OCI-LY3 (cell line): ENCODE results near the gene PCBP1.
"Not testable (repeated sequence)": the region's sequence is repeated elsewhere in the genome, so short reads cannot be mapped to it uniquely, and the experiment has no call there.

Experiments used
- H2AFZ ChIP-seq: fragments of 200-600, 300-600 bp; shearing (Covaris generic); 2 replicates; pipeline ENCODE4 v1.6.0; 2014; ENCODE audit warnings: antibody characterized with exemption, low read depth, low read length
- H3K27ac ChIP-seq: fragments of 200-600, 300-600 bp; sonication (generic); 2 replicates; pipeline ENCODE4 v1.5.1; 2014; ENCODE audit warnings: mild to moderate bottlenecking, low read length, moderate library complexity, mixed read lengths
- H3K27me3 ChIP-seq: fragments of 200-600, 300-600 bp; sonication (generic); 2 replicates; pipeline ENCODE4 v1.6.1; 2014; ENCODE audit warnings: low read depth, low read length, mixed read lengths
- H3K36me3 ChIP-seq: fragments of 200-600, 300-600 bp; sonication (generic); replicated peaks from 2 replicates; pipeline ENCODE3; 2014; ENCODE audit warnings: low read depth, low read length, mixed read lengths
- H3K4me1 ChIP-seq: fragments of 300-600, 200-600 bp; sonication (generic); 2 replicates; pipeline ENCODE4 v1.6.1; 2014; ENCODE audit warnings: low read length, mixed read lengths
- H3K4me2 ChIP-seq: fragments of 200-600, 300-600 bp; sonication (generic); 2 replicates; pipeline ENCODE4 v1.6.1; 2014; ENCODE audit warnings: low read length, mixed read lengths
- H3K4me3 ChIP-seq: fragments of 300-600, 200-600 bp; sonication (generic); 2 replicates; pipeline ENCODE4 v1.5.1; 2014; ENCODE audit warnings: antibody characterized with exemption, mild to moderate bottlenecking, low read length, moderate library complexity
- H3K79me2 ChIP-seq: fragments of 300-600, 200-600 bp; shearing (Covaris generic); 2 replicates; pipeline ENCODE4 v1.6.1; 2014; ENCODE audit warnings: mild to moderate bottlenecking, low read length, mixed read lengths
- H3K9ac ChIP-seq: fragments of 300-600, 200-600 bp; shearing (Covaris generic); 2 replicates; pipeline ENCODE4 v1.6.0; 2014; ENCODE audit warnings: mild to moderate bottlenecking, low read length, moderate library complexity
- H3K9me3 ChIP-seq: fragments of 200-600, 300-600 bp; shearing (Covaris generic); 2 replicates; pipeline ENCODE4 v1.6.1; 2014; ENCODE audit warnings: low read length, mixed read lengths; ENCODE audit not compliant: insufficient read depth
- H4K20me1 ChIP-seq: fragments of 200-600, 300-600 bp; sonication (generic); 2 replicates; pipeline ENCODE4 v1.6.1; 2016; ENCODE audit warnings: low read length, mixed read lengths; ENCODE audit not compliant: insufficient read depth
- EZH2phosphoT487 ChIP-seq: fragments of 200-600 bp; shearing (Covaris generic); IDR thresholded peaks from 2 replicates; pipeline ENCODE4 v1.6.1; 2018; ENCODE audit warnings: antibody characterized with exemption, mixed run types, low read depth
- TF ChIP-seq, protein P1 (sequence below): fragments of 200-600, 300-600 bp; sonication (generic); IDR thresholded peaks from 2 replicates; pipeline ENCODE4 v1.5.1; 2014; ENCODE audit warnings: antibody characterized with exemption, low read length, low read depth

The PCBP1 gene

GRCh38 chr2:70046534-70046933 is 40.7 kb upstream of the PCBP1 start:
- peaks cover 18% of the 10 kb centered on the region for H3K36me3 ChIP-seq
- H3K9ac ChIP-seq, result no peak overlapping the region
- H3K27me3 ChIP-seq, result no peaks in the 10 kb centered on the region
- no peaks in the 10 kb centered on the region for H4K20me1 ChIP-seq
- H3K9me3 ChIP-seq, result no peaks in the 10 kb centered on the region
- no peak overlapping the region for H3K4me2 ChIP-seq
- no peak overlapping the region for H2AFZ ChIP-seq
- no peak overlapping the region for H3K4me3 ChIP-seq
- H3K79me2 ChIP-seq, result no peaks in the 10 kb centered on the region
- no peak for TF ChIP-seq EZH2phosphoT487
- TF ChIP-seq, protein P1, sequence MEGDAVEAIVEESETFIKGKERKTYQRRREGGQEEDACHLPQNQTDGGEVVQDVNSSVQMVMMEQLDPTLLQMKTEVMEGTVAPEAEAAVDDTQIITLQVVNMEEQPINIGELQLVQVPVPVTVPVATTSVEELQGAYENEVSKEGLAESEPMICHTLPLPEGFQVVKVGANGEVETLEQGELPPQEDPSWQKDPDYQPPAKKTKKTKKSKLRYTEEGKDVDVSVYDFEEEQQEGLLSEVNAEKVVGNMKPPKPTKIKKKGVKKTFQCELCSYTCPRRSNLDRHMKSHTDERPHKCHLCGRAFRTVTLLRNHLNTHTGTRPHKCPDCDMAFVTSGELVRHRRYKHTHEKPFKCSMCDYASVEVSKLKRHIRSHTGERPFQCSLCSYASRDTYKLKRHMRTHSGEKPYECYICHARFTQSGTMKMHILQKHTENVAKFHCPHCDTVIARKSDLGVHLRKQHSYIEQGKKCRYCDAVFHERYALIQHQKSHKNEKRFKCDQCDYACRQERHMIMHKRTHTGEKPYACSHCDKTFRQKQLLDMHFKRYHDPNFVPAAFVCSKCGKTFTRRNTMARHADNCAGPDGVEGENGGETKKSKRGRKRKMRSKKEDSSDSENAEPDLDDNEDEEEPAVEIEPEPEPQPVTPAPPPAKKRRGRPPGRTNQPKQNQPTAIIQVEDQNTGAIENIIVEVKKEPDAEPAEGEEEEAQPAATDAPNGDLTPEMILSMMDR, result no peak
- H3K4me1 ChIP-seq, result peaks cover 6% of the 10 kb centered on the region
- no peak overlapping the region for H3K27ac ChIP-seq

DNA sequence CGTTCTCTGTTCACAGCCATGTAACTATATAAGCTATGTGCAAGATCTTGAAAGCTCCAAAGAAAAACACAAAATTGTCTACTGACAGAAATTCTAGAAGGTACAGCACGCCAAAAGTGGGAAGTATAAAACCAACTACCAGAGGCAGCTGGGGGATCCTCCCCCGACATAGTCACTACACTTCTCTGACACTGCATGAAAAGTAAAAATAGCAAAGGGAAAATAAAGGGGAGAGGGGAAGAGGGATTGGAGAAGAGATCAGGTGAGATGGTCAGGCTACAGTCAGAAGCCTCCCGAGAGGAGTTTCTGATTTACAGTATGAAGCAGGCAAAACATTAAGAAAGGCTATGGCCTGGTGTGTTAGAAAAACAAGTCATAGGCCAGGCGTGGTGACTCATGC is 39.8 kb upstream of the PCBP1 start:
- Histone ChIP-seq H3K4me3 (no peak overlapping the region), H3K9ac (no peak overlapping the region), H3K4me2 (no peak overlapping the region), H3K4me1 (peaks cover 6% of the 10 kb centered on the region), H3K36me3 (peaks cover 18% of the 10 kb centered on the region), H3K27me3 (no peaks in the 10 kb centered on the region), H4K20me1 (no peaks in the 10 kb centered on the region), H3K27ac (no peak overlapping the region), H2AFZ (no peak overlapping the region), H3K9me3 (no peaks in the 10 kb centered on the region), H3K79me2 (no peaks in the 10 kb centered on the region)
- TF ChIP-seq, protein P1, result no peak

DNA sequence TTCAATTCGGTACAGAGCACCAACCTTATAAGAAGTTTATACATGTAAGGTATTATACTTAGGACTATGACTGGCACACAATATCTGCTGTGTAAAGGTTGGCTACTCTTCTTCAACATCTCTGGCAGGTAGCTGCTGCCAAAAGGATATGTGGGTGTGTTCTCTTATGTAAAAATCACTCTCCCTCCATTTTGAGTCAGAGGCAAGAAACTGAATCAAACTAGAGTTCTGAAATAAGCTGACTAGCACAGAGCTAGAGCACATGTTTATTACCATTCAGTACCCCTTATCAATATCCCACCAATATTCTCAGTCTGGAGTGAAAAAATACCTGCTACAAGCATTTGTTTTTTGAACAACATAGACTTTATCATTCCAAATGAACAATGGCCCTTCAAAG is 38.0 kb upstream of the PCBP1 start:
- Histone ChIP-seq H3K36me3 (peaks cover 26% of the 10 kb centered on the region), H3K27ac (no peak overlapping the region), H3K4me3 (no peak overlapping the region), H3K79me2 (no peaks in the 10 kb centered on the region), H3K4me1 (peaks cover 6% of the 10 kb centered on the region), H3K4me2 (no peak overlapping the region), H2AFZ (no peak overlapping the region), H3K9me3 (no peaks in the 10 kb centered on the region), H3K27me3 (no peaks in the 10 kb centered on the region), H3K9ac (no peak overlapping the region), H4K20me1 (no peaks in the 10 kb centered on the region)
- TF ChIP-seq EZH2phosphoT487, result no peak
- TF ChIP-seq, protein P1, result no peak

- peaks cover 6% of the 10 kb centered on the region for H3K4me1 ChIP-seq
- no peaks in the 10 kb centered on the region for H3K27me3 ChIP-seq
- no peak overlapping the region for H2AFZ ChIP-seq
- H3K4me3 ChIP-seq, result no peak overlapping the region
- no peaks in the 10 kb centered on the region for H4K20me1 ChIP-seq
- no peak for TF ChIP-seq EZH2phosphoT487
- TF ChIP-seq, protein P1, result no peak
- no peaks in the 10 kb centered on the region for H3K9me3 ChIP-seq
- no peak overlapping the region for H3K9ac ChIP-seq
- no peak overlapping the region for H3K27ac ChIP-seq
- H3K79me2 ChIP-seq, result no peaks in the 10 kb centered on the region
- H3K36me3 ChIP-seq, result peaks cover 30% of the 10 kb centered on the region
- H3K4me2 ChIP-seq, result no peak overlapping the region
These were observed 36.4 kb upstream of the PCBP1 start for GRCh38 chr2:70050631-70051425.

DNA sequence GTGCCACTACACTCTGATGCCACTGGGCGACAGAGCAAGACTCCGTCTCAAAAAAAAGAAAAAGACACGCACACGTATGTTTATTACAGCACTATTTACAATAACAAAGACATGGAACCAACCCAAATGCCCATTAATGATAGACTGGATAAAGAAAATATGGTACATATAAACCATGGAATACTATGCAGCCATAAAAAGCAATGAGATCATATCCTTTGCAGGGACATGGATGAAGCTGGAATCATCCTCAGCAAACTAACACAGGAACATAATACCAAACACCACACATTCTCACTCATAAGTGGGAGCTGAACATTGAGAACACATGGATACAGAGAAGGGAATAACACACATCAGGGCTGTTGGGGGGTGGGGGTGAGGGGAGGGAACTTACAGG is 32.0 kb upstream of the PCBP1 start:
- not testable (repeated sequence) for H3K4me3 ChIP-seq, H4K20me1 ChIP-seq, H3K27ac ChIP-seq, H3K4me2 ChIP-seq, H3K4me1 ChIP-seq, H3K9me3 ChIP-seq, H2AFZ ChIP-seq, H3K79me2 ChIP-seq, H3K27me3 ChIP-seq, H3K9ac ChIP-seq
- peaks cover 26% of the 10 kb centered on the region for H3K36me3 ChIP-seq
